ENCODE measurements around the gene CEP97.

GRCh38 chr3:101796077-101796680 lies 71.8 kb downstream of the CEP97 start:
- TF ChIP-seq RARB (CRISPR knock-in tag; IDR thresholded peaks at IDR 0.05) (no peak), ARNTL (CRISPR knock-in tag; IDR thresholded peaks at IDR 0.05; ENCODE audit: borderline replicate concordance, low read depth) (no peak), CREB5 (CRISPR knock-in tag; IDR thresholded peaks at IDR 0.05; ENCODE audit: low read depth) (no peak), SNAI2 (CRISPR knock-in tag; IDR thresholded peaks at IDR 0.05) (no peak), TCF4 (CRISPR knock-in tag; IDR thresholded peaks at IDR 0.05; ENCODE audit: borderline replicate concordance) (no peak), TOX (CRISPR knock-in tag; IDR thresholded peaks at IDR 0.05; ENCODE audit: borderline replicate concordance) (no peak), ZNF70 (CRISPR knock-in tag; IDR thresholded peaks at IDR 0.05) (no peak), OSR1 (CRISPR knock-in tag; IDR thresholded peaks at IDR 0.05) (no peak), ZFP3 (CRISPR knock-in tag; IDR thresholded peaks at IDR 0.05) (no peak), CSDC2 (CRISPR knock-in tag; IDR thresholded peaks at IDR 0.05) (no peak), CSRNP3 (CRISPR knock-in tag; IDR thresholded peaks at IDR 0.05) (no peak), PPARA (CRISPR knock-in tag; IDR thresholded peaks at IDR 0.05; ENCODE audit: borderline replicate concordance) (no peak)
- TF ChIP-seq, protein P1, sequence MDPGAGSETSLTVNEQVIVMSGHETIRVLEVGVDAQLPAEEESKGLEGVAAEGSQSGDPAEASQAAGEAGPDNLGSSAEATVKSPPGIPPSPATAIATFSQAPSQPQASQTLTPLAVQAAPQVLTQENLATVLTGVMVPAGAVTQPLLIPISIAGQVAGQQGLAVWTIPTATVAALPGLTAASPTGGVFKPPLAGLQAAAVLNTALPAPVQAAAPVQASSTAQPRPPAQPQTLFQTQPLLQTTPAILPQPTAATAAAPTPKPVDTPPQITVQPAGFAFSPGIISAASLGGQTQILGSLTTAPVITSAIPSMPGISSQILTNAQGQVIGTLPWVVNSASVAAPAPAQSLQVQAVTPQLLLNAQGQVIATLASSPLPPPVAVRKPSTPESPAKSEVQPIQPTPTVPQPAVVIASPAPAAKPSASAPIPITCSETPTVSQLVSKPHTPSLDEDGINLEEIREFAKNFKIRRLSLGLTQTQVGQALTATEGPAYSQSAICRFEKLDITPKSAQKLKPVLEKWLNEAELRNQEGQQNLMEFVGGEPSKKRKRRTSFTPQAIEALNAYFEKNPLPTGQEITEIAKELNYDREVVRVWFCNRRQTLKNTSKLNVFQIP (CRISPR knock-in tag; IDR thresholded peaks at IDR 0.05; ENCODE audit: borderline replicate concordance, low read depth): no peak
- TF ChIP-seq, protein P2, sequence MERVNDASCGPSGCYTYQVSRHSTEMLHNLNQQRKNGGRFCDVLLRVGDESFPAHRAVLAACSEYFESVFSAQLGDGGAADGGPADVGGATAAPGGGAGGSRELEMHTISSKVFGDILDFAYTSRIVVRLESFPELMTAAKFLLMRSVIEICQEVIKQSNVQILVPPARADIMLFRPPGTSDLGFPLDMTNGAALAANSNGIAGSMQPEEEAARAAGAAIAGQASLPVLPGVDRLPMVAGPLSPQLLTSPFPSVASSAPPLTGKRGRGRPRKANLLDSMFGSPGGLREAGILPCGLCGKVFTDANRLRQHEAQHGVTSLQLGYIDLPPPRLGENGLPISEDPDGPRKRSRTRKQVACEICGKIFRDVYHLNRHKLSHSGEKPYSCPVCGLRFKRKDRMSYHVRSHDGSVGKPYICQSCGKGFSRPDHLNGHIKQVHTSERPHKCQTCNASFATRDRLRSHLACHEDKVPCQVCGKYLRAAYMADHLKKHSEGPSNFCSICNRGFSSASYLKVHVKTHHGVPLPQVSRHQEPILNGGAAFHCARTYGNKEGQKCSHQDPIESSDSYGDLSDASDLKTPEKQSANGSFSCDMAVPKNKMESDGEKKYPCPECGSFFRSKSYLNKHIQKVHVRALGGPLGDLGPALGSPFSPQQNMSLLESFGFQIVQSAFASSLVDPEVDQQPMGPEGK (CRISPR knock-in tag; IDR thresholded peaks at IDR 0.05; ENCODE audit: borderline replicate concordance): no peak
